BLaER1 treated with 17β-estradiol and CSF1 and Interleukin-3, amounts not matched to agents 10 nM and 100 nM (cell line): Measurements from ENCODE around the gene ZNF280A.
A peak's percentile ranks its signal among the peaks of the same experiment; 100 is the strongest.
"Not testable (repeated sequence)": the region's sequence is repeated elsewhere in the genome, so short reads cannot be mapped to it uniquely, and the experiment has no call there.

Experiments used
- H3K27ac ChIP-seq, 11 experiments: shearing (Covaris generic); formaldehyde crosslinking; 2 replicates each; pipeline ENCODE4 v1.8.1; 2022
- H3K27me3 ChIP-seq, 11 experiments: shearing (Covaris generic); formaldehyde crosslinking; 2 replicates each; pipeline ENCODE4 v1.8.1; 2022
- H3K36me3 ChIP-seq, 11 experiments: shearing (Covaris generic); formaldehyde crosslinking; 2 replicates each; pipeline ENCODE4 v1.8.1; 2022
- H3K4me1 ChIP-seq, 10 experiments: shearing (Covaris generic); formaldehyde crosslinking; 2 replicates each; pipeline ENCODE4 v1.8.1; 2022
- H3K4me2 ChIP-seq, 11 experiments: shearing (Covaris generic); formaldehyde crosslinking; 2 replicates each; pipeline ENCODE4 v1.8.1; 2022
- H3K4me3 ChIP-seq, 10 experiments: shearing (Covaris generic); formaldehyde crosslinking; 2 replicates each; pipeline ENCODE4 v1.8.1; 2022
- H3K9ac ChIP-seq, 11 experiments: shearing (Covaris generic); formaldehyde crosslinking; 2 replicates each; pipeline ENCODE4 v1.8.1; 2022
- H3K9me3 ChIP-seq, 11 experiments: shearing (Covaris generic); formaldehyde crosslinking; replicated peaks in 1 of 11; 2 replicates each; pipeline ENCODE4 v1.8.1; 2022
- H4K20me1 ChIP-seq, 11 experiments: shearing (Covaris generic); formaldehyde crosslinking; 2 replicates each; pipeline ENCODE4 v1.8.1; 2022
- Cebpa-rat ChIP-seq, 11 experiments: shearing (Covaris generic); IDR thresholded peaks; 2 replicates each; pipeline ENCODE4 v1.8.1; 2022

Gene ZNF280A

GRCh38 chr22:22534604-22535415 is 14.7 kb upstream of the ZNF280A start:
- Histone ChIP-seq H3K4me3 (no peak overlapping the region), H3K4me2 (no peak overlapping the region), H3K9me3 (no peaks in the 10 kb centered on the region), H3K36me3 (no peaks in the 10 kb centered on the region), H3K27ac (no peak overlapping the region), H4K20me1 (no peaks in the 10 kb centered on the region), H3K9ac (no peak overlapping the region), H3K27me3 (no peaks in the 10 kb centered on the region), H3K4me1 (no peaks in the 10 kb centered on the region)
- no peak for TF ChIP-seq Cebpa-rat (IDR thresholded peaks at IDR 0.05)

DNA sequence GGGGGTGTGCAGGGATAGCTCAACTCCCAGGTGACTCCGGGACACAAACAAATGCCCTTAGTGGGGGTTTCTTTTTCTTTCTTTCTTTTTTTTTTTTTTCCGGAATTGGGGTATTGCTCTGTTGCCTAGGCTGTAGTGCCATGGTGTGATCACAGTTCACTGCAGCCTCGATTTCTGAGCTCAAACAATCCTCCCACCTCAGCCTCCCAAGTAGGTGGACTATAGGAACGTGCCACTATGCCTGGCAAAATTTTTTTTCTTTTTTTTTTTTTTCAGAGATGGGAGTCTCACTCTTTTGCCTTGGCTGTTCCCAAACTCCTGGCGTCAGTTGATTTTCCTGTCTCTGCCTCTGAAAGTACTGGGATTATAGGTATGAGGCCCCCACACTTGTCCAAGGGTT is 13.8 kb upstream of the ZNF280A start:
- Histone ChIP-seq H3K36me3 (no peaks in the 10 kb centered on the region), H3K4me1 (no peaks in the 10 kb centered on the region), H3K4me2 (no peak overlapping the region), H4K20me1 (no peaks in the 10 kb centered on the region), H3K4me3 (no peak overlapping the region), H3K27ac (no peak overlapping the region), H3K9me3 (no peaks in the 10 kb centered on the region), H3K9ac (no peak overlapping the region), H3K27me3 (no peaks in the 10 kb centered on the region)
- TF ChIP-seq Cebpa-rat (IDR thresholded peaks at IDR 0.05): no peak

GRCh38 chr22:22533417-22533816 is 13.3 kb upstream of the ZNF280A start:
- TF ChIP-seq Cebpa-rat (IDR thresholded peaks at IDR 0.05): no peak
- Histone ChIP-seq H3K4me3 (no peak overlapping the region), H3K36me3 (no peaks in the 10 kb centered on the region), H3K27me3 (no peaks in the 10 kb centered on the region), H4K20me1 (no peaks in the 10 kb centered on the region), H3K4me1 (no peaks in the 10 kb centered on the region), H3K4me2 (no peak overlapping the region), H3K27ac (no peak overlapping the region), H3K9ac (no peak overlapping the region), H3K9me3 (peaks cover 0 to 1% (median 0%) of the 10 kb centered on the region in 11 experiments; a peak in 1 of 22 replicates)

DNA sequence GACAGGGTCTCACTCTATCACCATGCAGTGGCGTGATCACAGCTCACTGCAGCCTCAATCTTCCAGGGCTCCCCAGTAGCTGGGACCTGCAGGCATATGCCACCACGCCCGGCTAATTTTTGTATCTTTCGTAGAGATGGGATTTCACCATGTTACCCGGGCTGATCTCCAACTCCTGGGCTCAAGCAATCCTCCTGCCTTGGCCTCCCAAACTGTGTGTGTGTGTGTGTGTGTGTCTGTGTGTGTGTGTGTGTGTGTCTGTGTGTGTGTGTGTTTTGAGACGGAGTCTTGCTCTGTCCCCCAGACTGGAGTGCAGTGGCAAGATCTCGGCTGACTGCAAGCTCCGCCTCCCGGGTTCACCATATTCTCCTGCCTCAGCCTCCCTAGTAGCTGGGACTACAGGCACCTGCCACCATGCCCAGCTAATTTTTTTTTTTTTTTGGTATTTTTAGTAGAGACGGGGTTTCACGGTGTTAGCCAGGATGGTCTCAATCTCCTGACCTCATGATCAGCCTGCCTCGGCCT is 12.5 kb upstream of the ZNF280A start:
- not testable (repeated sequence) for H3K9ac ChIP-seq, H3K4me2 ChIP-seq, H3K4me3 ChIP-seq, H3K27me3 ChIP-seq, H3K4me1 ChIP-seq, H3K27ac ChIP-seq, H4K20me1 ChIP-seq, H3K36me3 ChIP-seq, H3K9me3 ChIP-seq

GRCh38 chr22:22531770-22532546 is 11.9 kb upstream of the ZNF280A start:
- TF ChIP-seq Cebpa-rat (IDR thresholded peaks at IDR 0.05): no peak
- Histone ChIP-seq H3K27ac (no peak overlapping the region), H3K27me3 (no peaks in the 10 kb centered on the region)

GRCh38 chr22:22528780-22529179 is 8.7 kb upstream of the ZNF280A start:
- Histone ChIP-seq H3K4me3 (no peak overlapping the region), H3K36me3 (no peaks in the 10 kb centered on the region), H3K9ac (no peak overlapping the region), H4K20me1 (no peaks in the 10 kb centered on the region), H3K4me2 (no peak overlapping the region), H3K4me1 (peaks cover 0 to 12% (median 1%) of the 10 kb centered on the region in 10 experiments; a peak in 7 of 20 replicates), H3K9me3 (peaks cover 0 to 18% (median 8%) of the 10 kb centered on the region in 11 experiments; a peak in 10 of 22 replicates), H3K27ac (no peak overlapping the region), H3K27me3 (no peaks in the 10 kb centered on the region)
- no peak for TF ChIP-seq Cebpa-rat (IDR thresholded peaks at IDR 0.05)

More at GRCh38 chr22:22531770-22532546, 11.9 kb upstream of the ZNF280A start:
- no peak overlapping the region for H3K9ac ChIP-seq
- H3K4me3 ChIP-seq: no peak overlapping the region
- no peaks in the 10 kb centered on the region for H4K20me1 ChIP-seq
- H3K36me3 ChIP-seq: no peaks in the 10 kb centered on the region
- no peaks in the 10 kb centered on the region for H3K4me1 ChIP-seq
- H3K9me3 ChIP-seq: peaks cover 0 to 16% (median 8%) of the 10 kb centered on the region in 11 experiments; a peak in 10 of 22 replicates
- H3K4me2 ChIP-seq: no peak overlapping the region

DNA sequence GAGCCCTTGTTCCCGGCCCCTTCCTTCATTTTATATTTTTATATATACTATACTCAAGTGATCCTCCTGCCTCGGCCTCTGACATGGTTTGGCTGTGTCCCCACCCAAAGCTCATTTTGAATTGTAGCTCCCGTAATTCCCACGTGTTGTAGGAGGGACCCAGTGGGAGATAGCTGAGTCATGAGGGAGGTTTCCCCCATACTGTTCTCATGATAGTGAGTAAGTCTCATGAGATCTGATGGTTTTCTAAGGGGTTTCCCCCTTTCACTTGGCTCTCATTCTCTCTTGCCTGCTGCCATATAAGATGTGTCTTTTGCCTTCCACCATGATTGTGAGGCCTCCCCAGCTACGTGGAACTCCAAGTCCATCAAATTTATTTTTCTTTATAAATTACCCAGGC is 7.2 kb upstream of the ZNF280A start:
- H3K4me3 ChIP-seq: no peak overlapping the region
- H3K27me3 ChIP-seq: no peaks in the 10 kb centered on the region
- H4K20me1 ChIP-seq: no peaks in the 10 kb centered on the region
- H3K9ac ChIP-seq: no peak overlapping the region
- no peak overlapping the region for H3K4me2 ChIP-seq
- no peaks in the 10 kb centered on the region for H3K36me3 ChIP-seq
- peaks cover 0 to 18% (median 8%) of the 10 kb centered on the region in 11 experiments; a peak in 10 of 22 replicates for H3K9me3 ChIP-seq
- TF ChIP-seq Cebpa-rat (IDR thresholded peaks at IDR 0.05): no peak
- no peak overlapping the region for H3K27ac ChIP-seq
- H3K4me1 ChIP-seq: peaks cover 0 to 12% (median 1%) of the 10 kb centered on the region in 10 experiments; a peak in 7 of 20 replicates

DNA sequence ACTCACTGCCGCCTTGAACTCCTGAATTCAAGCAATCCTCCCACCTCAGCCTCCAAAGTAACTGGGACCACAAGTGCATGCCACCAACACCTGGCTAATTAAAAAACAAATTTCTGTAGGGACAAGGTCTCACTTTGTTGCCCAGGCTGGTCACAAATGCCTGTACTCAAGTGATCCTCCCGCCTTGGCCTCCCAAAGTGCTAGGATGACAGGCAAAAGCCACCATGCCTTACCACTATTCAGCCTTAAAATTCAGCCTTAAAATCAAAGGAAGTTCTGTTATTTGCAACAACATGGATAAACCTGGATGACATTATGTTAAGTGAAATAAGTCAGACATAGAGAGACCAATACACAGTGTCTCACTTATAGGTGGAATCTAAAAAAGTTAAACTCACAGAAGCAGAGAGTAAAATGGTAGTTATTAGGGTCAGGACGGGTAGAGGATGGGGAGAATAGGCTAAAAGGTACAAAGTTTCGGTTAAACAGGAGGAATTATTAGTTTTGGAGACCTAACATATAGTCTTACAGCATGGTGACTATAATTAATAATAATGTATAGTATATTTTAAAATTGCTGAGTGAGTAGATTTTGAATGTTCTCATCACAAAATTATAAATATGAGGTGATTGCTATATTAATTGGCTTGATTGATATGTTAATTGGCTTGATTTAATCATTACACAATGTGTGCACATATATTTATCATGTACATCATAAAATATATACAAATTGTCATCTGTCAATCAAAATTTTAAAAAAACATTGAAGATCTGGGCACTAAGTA is 6.2 kb upstream of the ZNF280A start:
- Histone ChIP-seq H3K4me1 (peaks cover 0 to 20% (median 5%) of the 10 kb centered on the region in 10 experiments; a peak in 9 of 20 replicates), H4K20me1 (no peaks in the 10 kb centered on the region), H3K27me3 (no peaks in the 10 kb centered on the region), H3K9me3 (peaks cover 0 to 18% (median 8%) of the 10 kb centered on the region in 11 experiments; a peak in 10 of 22 replicates), H3K36me3 (no peaks in the 10 kb centered on the region), H3K27ac (no peak overlapping the region), H3K9ac (no peak overlapping the region), H3K4me2 (peak overlapping the region in 3 of 11 experiments; percentile 21 to 39 (median 32); a peak in 3 of 22 replicates), H3K4me3 (no peak overlapping the region)
- no peak for TF ChIP-seq Cebpa-rat (IDR thresholded peaks at IDR 0.05)

- Histone ChIP-seq H3K27ac (no peak overlapping the region), H4K20me1 (no peaks in the 10 kb centered on the region), H3K4me2 (no peak overlapping the region), H3K36me3 (no peaks in the 10 kb centered on the region), H3K27me3 (no peaks in the 10 kb centered on the region), H3K4me3 (no peak overlapping the region), H3K9me3 (peaks cover 0 to 18% (median 8%) of the 10 kb centered on the region in 11 experiments; a peak in 10 of 22 replicates), H3K9ac (no peak overlapping the region), H3K4me1 (peaks cover 7 to 31% (median 12%) of the 10 kb centered on the region in 10 experiments; a peak in 19 of 20 replicates)
- TF ChIP-seq Cebpa-rat (IDR thresholded peaks at IDR 0.05): no peak
These were observed 3.4 kb upstream of the ZNF280A start for GRCh38 chr22:22523494-22523893.
